GM13976 (cell line): ENCODE data around the gene PRLR.

Experiments used
- DNase-seq: peaks from one replicate; pipeline ENCODE4 v3.0.0; 2012; ENCODE audit warnings: low spot score
- CTCF ChIP-seq: IDR thresholded peaks from 2 replicates; pipeline ENCODE4 v1.5.1; 2012; ENCODE audit warnings: borderline replicate concordance, mild to moderate bottlenecking; ENCODE audit not compliant: insufficient read depth; ENCODE audit errors: extremely low read depth, missing control alignments, control extremely low read depth
- in situ Hi-C: fragments of 300-500 bp; cut with MboI; formaldehyde crosslinking; loops from one replicate; pipeline ENCODE4 v1.12.0; 2022; ENCODE audit warnings: low sequenced_read_pairs, mixed read lengths, inconsistent platforms; ENCODE audit not compliant: unreplicated experiment

The PRLR gene

DNA sequence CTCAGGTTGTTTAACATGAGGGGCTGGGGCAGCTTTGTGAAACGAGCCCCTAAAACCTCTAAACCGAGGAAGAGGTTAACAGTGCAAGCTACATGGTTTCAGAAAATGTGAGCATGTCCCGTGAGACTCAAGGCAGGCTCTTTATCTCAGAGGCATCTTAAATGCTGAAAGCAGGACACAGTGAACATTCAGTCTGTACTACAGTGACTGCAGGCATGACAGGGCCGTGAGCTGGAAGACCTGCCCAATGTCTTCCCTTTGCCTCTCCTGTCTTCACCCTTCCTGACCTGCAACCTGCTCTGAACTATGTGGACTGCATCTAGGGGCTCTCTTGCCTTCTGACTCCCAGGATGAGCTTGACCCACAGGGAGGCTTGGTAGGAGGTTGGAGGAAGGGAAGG is 58.3 kb downstream of the PRLR start:
- in situ Hi-C loops: no loop called here
- DNase-seq: no peak
- no peak for TF ChIP-seq CTCF

GRCh38 chr5:35171078-35171477 is 59.2 kb downstream of the PRLR start:
- DNase-seq: no peak
- in situ Hi-C loops: no loop called here
- TF ChIP-seq CTCF: no peak

DNA sequence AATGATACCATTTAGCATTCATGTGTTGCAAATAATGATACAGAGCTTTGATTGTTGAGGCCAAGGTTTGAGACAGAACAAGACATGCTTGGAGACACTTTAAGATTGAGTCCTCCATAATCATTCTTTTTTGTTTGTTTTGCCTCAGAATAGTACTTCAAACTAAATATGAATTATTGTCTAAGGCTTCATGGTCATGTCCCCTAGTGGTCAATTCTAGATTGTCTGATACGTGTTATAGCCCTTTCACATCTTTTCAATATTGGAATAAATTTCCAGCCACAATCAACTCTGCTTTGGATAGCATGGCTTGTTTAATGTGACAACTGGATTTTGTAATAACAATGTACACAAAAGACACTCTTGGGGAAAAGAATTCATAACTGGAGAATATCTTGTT is 64.2 kb downstream of the PRLR start:
- no peak for TF ChIP-seq CTCF

GRCh38 chr5:35164860-35165542 is 65.3 kb downstream of the PRLR start:
- no peak for TF ChIP-seq CTCF
- DNase-seq: no peak
- in situ Hi-C loops: no loop called here

More for the DNA sequence above, 64.2 kb downstream of the PRLR start:
- DNase-seq: no peak
- in situ Hi-C loops: no loop called here

- in situ Hi-C loops: no loop called here
- no peak for DNase-seq
- TF ChIP-seq CTCF: no peak
Observed at GRCh38 chr5:35163710-35164033, 66.6 kb downstream of the PRLR start.

DNA sequence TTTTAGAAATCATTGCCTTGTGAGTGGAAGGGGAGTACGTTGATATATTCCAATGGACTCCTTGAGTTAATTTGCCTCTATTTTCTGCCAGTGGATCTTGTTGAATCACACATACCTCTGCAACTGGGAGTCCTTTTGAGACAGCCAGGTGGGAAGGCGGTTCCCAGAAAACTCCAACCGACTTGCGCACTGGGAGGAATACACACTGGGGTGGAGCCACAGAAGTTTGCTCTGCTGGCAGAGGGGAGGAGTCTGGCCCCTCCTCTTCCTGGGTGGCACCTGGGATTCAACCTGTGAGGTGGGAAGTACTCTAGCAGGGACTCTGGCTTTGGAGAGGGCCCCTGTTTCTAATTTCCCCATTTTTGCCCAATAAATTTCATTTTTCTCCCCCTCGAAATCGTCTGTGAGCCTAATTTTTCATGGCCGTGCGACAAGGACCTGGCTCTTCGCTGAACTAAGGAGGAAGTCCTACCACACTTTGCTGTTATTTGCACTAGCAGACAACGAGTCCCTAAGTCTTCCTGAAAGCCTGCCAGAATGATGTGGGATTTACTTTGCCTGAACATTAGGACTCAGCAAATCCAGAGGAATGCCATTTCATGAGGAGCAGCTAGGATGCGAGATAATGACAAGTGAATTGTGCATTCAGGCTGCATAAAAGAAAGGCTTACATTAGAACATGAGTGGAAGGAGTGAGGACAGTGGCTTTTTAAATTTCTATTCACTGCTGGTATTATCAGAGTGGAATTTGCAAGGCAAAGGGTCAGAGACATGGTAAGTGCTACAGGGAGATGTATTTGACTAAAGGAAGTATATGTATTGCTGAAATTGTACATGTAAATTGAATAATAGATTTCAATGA is 67.2 kb downstream of the PRLR start:
- TF ChIP-seq CTCF: no peak
- in situ Hi-C loops: no loop called here

More for the DNA sequence above, 67.2 kb downstream of the PRLR start:
- no peak for DNase-seq
